D721Med (cell line): Measurements from ENCODE around the gene MAFG.

Experiments
- DNase-seq: peaks from one replicate; pipeline ENCODE4 v3.0.0; 2011; ENCODE audit warnings: low spot score; ENCODE audit not compliant: insufficient read length
- FAIRE-seq: peaks from 2 replicates; lab custom pipeline; 2011; peaks lifted over from hg19 to GRCh38; lab: Jason Lieb, UNC
- CTCF ChIP-seq: IDR thresholded peaks from 2 replicates; pipeline ENCODE4 v1.5.1; 2012; ENCODE audit warnings: mild to moderate bottlenecking, control low read depth; ENCODE audit not compliant: insufficient read depth; ENCODE audit errors: missing control alignments

MAFG gene

GRCh38 chr17:81967244-81967532 lies 39.7 kb upstream of the MAFG start:
- DNase-seq (no peak), FAIRE-seq (no peak)
- TF ChIP-seq CTCF: no peak

- TF ChIP-seq CTCF: no peak
- no peak for FAIRE-seq
- DNase-seq: no peak
These were observed 39.1 kb upstream of the MAFG start for GRCh38 chr17:81966343-81967243.

DNA sequence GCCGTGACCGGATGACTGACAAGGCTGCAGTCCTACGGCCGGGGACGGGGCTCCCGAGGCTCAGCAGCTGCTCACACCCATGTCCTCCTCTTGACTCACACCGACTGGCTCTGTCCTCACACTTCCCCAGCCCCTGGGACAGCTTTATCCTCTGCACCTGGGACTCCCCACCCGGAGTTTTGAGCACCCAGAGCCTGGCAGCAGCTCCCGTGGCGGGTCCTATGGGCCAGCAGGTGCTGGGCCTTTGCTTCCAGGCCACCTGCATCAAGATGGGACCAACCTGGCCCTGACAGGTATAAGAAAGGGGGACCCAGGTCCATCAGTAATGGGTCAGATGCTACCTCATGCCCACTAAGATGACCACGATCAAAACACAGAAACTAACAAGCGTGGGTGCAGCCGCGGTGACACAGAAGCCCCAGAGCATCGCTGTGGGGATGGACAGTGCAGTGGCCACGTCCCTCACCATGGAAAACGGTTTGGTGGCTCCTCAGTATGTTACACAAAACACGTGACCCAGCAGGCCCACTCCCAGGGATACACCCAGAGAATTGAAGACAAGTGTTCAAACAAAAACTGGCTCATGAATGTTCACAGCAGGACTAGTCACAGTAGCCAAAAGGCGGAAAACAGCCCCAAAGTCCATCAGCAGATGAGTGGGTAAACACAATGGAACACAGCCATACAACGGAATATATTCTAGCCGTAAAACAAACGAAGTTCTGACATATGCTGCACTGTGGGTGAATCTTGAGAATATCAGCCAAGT lies 36.7 kb upstream of the MAFG start:
- DNase-seq (no peak), FAIRE-seq (no peak)
- no peak for TF ChIP-seq CTCF

DNA sequence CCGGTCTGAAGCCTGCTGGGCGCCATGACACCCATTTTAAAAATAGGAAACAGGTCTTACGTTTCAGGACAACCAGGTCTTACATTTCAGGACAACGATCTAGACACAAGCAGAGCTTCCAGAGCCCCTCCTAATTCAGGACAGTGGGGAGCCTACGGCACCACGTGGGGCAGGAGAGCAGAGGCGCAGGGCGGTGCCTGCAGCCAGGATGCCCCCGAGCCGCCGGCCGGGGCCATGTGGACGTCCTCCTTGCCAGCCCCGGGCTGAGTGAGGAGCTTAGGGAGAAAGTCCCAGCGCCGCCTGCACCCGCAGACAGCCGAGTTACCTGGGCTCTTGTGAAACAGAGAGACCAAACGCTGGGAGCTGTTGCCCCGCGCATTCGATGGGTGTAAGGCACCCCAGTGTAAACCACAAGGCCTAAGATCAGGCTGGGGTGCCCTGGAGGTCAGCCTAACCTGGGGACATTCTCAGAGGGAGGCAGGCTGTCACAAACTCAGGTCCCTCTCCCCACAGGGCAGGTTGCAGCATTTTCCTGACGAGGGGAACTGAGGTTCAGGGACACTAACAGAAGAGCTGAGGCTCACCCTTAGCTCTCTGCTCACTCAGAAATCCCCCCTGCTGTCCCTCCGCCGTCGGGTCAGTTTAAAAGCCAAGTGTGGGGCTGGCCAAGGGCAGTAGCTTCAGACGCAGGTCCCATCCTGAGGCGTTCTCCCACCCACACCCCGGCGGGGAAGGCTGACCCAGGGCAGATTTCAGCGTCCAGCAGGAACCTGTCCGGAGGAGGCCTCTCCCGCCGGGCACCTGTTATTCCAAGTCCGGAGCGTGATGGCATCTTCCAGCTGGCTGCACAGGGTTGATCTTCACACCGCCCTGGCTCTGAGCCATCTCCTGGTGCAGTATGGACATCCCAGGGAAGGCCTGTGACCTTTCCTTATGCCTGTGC lies 35.2 kb upstream of the MAFG start:
- no peak for TF ChIP-seq CTCF
- FAIRE-seq (no peak), DNase-seq (no peak)

GRCh38 chr17:81961521-81962498 lies 34.3 kb upstream of the MAFG start:
- FAIRE-seq (no peak), DNase-seq (no peak)
- TF ChIP-seq CTCF: no peak

GRCh38 chr17:81961087-81961511 lies 33.6 kb upstream of the MAFG start, which contains the start of gene NOTUM:
Gene NOTUM (minus strand): TSS chr17:81961187. CDS start chr17:81960909, 278 bp downstream.
- no peak for DNase-seq
- TF ChIP-seq CTCF: no peak
- FAIRE-seq: no peak
